NCI-H2107 (cell line): ENCODE results near the gene RDH13.

Source experiments
- DNase-seq: peaks from one replicate; lab custom pipeline; 2025; lab: John Stamatoyannopoulos, UW

Gene RDH13

DNA sequence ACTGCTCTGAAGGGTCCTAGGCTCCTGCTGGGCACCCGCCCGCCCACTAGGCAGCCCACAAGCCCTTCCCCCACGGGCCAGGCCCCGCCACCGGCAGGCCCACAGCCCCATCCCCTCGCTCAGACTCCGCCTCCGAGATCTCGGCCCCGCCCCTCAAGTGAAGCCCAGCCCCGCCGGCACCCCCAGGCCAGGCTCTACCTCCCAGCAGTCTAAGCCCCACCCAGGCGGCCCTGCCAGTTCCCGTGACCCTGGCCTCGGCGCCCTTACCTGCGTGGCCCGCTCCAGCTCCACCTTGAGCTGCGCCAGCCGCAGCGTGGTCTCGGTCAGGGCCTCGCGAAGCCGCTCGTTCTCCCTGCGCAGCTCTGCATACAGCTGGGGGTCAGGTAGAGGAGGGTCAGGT lies 29.0 kb upstream of the RDH13 start:
- DNase-seq = no peak

DNA sequence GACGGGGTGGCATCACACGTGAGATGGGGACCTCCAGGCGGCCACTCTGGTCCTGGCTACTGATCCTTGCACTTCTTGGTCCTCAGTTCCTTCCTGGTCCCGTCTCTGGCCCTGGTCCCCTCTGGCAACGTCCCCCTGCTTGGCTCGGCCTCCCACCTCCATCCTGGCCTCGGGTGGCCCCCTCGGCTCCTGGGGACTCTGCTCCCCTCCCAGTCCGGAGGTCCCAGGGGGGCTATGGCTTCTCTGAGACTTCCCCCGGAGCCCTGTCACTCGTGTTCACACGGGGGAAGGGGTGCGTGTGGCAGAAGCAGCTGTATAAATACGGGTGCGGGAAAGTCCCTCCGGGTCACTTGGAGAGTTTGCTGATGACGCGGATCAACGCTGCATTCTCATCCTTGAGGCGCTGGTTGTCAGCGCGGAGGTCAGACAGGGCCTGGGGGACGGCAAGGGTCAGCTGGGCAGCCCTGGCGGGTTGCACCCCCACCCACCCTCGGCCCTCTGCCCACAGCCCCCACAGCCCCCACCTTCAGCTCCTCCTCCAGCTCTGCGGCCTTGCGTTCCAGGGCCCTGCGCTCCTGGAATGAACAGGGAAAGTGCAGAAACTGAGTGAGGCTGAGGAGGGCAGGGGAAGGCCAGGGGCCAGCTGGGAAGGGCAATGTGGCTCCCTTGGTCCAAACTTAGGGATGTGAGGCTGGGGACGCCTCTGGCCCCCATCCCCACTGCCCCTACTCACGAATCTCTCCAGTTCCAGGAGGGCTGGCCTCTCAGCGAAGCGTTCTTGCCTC lies 28.4 kb upstream of the RDH13 start:
- DNase-seq = no peak

DNA sequence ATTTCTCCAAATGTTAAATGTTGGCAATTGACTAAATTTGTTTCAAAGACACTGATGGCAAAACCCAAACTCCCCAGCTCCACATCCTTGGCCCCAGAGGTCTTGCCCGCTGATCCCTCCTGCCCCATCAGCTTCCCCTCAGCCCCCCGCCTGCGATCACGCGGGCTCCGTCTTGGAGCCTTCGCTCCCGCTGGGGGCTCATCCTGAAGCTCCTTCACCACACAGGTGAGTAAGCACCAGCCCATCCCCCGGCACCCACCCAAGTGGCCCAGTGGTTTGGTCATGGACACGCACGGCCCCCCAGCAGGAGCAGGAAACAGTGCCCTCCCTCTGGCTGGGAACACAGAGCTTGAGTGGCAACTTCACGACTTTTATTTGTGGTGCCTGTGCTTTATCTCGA lies 27.6 kb upstream of the RDH13 start:
- DNase-seq = no peak

DNA sequence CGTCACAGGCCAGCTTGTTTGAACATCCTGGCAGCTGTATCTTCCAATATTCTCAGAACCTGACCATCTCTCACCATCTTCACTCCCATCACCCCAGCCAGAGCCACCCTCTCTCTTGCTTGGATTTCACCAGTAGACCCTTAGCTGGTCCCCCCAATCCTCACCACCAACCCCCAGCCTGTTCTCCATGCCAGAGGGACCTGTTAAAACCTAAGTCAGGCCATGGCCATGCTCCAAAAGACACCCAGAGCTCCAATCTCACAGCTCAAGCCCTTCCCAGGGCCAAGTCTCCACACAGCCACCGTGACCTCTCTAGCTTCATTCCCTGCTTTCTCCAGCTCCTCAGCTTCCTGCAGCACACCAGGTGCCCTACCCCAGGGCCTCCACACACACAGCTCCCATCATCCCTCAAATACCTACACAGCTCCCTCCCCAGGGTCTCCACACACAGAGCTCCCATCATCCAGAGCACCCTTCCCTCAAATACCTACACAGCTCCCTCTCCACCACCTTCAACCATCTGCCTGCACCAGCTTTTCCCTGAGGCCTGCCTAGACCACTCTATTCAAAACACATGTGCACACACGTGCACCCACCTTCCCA lies 26.5 kb upstream of the RDH13 start:
- DNase-seq = no peak

DNA sequence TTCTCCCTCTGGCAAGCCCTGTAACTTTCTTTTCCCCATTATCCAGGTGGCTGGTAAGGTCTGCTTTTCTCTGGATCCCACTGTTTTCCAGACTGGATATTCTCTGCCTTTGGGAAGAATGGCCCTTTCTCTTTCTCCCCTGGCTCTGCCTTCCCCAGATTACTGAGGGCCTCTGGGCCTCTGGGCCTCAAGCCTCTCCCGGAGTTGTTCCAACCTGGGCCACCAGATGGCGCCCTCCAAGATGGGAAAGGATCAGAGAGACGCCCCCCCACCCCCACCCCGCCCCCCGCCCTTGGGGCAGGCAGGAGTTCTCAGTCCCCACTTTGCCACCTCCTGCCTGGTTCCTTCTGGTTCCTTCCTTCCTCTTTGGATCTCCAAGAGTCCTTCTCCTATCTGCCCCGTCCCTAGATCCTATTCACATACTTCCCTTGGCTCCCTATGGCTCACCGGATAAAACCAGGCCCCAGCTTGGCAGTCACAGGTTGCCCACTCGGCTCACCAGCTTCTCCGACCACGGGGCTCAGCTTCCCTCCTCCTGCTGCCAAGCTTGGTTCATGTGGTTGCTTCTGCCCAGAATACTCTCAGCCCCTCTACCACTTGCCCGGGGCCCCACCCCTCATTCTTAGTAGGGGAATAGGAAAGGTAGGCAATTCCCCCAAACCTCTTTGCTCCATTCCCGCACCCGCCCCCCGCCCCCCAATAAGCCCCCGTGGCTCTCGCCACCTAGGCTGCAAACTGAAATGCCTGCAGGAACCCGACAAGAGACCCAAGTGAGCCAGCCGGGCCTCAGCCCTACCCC lies 25.8 kb upstream of the RDH13 start:
- DNase-seq = peak; percentile 30

- DNase-seq = no peak
These were observed 25.1 kb upstream of the RDH13 start for GRCh38 chr19:55088021-55088451.

GRCh38 chr19:55087542-55087901 lies 24.6 kb upstream of the RDH13 start:
- no peak for DNase-seq

DNA sequence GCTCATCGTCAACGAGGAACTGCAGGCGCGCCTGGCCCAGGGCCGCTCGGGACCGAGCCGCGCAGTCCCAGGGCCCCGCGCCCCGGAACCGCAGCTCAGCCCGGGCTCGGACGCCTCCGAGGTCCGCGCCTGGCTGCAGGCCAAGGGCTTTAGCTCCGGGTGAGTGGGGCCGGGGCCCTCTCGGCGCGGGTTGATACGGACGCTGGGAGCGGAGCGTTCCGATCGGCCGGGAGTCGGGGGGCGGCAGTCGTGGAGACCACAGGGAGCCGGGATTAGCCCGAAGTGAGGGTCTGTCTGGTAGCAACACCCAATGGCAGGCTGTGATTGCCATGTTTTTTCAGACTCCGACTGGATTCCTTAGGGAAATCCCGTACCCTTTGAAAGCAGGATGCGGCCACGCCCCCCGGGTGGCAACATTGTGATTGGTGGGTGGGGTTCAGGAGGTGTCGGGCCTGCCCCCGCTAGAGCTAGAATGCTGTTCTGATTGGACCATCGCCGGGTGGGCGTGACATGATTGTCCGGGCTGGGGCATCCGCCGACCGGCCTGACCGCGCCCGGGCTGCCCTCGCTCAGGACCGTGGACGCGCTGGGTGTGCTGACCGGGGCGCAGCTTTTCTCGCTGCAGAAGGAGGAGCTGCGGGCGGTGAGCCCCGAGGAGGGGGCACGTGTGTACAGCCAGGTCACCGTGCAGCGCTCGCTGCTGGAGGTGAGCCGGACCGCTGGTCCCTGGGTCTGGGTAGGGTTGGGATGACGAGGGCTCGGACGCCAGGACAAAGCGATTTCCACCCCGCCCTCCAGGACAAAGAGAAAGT lies 24.0 kb upstream of the RDH13 start:
- DNase-seq = no peak

GRCh38 chr19:55085923-55086715 lies 23.2 kb upstream of the RDH13 start:
- no peak for DNase-seq

- DNase-seq = no peak
These were observed 21.5 kb upstream of the RDH13 start for GRCh38 chr19:55084416-55084815.

DNA sequence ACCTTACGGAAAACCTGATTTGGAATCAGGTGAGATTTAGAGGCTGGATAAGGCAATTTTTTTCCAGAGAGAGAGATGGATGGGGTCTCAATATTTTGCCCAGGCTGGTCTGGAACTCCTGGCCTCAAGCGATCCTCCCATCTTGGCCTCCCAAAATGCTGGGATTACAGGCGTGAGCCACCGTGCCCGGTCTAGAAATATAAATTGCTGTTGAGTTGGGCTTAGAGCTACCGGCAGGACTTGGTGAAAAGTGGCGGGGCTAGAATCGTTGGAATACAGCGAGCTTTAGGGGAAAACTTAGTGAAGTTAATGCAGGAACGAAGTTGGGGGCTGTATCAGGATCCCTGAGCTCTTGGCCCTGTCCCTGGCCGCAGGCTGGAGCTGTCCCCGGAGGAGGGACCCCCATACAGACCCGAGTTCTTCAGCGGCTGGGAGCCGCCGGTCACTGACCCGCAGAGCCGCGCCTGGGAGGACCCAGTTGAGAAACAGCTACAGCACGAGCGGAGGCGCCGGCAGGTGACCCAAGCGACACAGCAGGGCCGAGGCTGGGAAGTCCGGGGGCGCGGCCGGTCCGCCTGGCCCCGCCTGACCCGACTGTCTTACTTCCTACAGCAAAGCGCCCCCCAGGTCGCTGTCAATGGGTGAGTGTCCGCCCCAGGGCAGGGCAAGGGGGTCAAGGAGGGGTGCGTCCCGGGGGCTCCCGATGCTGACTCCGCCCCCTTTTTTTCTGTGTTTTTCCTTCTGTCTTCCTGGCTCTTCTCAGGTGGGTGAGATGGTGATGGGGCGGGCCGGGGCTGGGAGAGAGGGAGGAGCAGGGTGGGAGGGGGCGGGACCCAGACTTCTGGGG lies 20.3 kb upstream of the RDH13 start:
- DNase-seq = no peak

DNA sequence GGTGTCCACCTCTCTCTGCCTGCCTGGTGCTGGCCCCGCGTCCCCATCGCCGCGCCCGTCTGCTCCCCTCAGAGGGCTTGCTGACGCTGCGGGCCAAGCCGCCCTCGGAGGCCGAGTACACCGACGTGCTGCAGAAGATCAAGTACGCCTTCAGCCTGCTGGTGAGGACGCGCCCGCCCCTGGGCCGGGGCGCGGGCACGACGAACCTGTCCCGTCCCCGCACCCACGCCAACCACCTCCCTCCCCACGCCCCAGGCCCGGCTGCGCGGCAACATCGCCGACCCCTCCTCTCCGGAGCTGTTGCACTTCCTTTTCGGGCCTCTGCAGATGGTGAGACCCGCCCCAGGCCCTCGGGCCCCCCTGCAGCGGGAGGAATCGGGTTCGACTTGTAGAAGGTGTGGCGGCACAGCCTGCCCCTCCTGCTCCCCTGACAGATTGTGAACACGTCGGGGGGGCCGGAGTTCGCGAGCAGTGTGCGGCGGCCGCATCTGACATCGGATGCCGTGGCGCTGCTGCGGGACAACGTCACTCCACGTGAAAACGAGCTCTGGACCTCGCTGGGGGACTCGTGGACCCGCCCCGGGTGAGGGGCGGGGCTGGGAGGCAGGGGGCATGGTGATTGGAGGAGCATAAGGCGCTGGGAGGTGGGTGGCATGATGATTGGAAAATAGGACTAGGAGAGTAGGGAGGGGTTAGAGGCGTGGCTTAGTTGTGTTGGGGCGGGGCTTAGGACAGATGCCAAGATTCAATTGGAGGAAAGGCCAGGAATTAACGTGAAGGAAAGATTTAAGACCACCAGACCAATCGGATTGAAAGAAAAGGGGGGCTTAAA lies 19.3 kb upstream of the RDH13 start:
- DNase-seq = no peak

DNA sequence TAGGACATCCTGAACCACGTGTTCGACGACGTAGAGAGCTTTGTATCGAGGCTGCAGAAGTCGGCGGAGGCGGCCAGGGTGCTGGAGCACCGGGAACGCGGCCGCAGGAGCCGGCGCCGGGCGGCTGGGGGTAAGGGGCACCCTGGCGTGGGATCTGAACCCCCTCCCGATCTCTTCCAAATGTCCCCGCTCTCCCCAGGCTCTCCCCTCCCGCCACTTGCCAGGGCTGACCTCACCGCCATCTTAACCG lies 18.7 kb upstream of the RDH13 start:
- DNase-seq = no peak

DNA sequence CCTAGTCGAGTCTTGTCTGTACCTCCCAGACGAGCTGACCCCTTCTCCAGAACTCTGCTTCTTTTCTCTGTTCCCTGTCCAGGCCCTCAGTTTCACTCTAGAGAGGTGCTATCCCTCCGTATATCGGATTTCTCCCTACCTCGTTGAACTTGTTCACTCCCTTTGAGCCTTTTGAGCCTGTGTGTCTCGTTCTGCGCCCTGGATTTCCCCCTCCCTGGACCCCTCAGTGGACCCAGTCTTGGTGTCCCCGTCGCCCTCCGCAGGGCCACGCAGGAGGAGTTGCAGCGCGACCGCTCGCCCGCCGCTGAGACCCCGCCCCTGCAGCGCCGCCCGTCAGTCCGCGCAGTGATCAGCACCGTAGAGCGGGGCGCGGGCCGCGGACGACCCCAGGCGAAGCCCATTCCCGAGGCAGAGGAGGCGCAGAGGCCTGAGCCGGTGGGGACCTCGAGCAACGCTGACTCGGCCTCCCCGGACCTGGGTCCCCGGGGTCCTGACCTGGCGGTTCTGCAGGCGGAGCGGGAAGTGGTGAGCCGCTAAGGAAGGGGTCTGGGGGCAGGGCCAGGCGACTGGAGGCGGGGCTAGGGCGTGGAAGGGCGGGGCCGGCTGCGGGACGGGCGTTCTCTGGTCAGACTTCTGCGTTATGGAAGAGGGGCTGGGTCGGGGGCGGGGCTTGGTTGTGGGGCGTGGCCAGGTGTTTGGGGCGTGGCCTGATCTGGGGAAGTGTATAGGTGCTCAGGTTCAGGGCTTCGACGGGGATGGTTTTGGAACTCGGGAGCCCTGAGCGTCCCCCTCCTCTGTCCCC lies 18.2 kb upstream of the RDH13 start:
- DNase-seq = no peak

DNA sequence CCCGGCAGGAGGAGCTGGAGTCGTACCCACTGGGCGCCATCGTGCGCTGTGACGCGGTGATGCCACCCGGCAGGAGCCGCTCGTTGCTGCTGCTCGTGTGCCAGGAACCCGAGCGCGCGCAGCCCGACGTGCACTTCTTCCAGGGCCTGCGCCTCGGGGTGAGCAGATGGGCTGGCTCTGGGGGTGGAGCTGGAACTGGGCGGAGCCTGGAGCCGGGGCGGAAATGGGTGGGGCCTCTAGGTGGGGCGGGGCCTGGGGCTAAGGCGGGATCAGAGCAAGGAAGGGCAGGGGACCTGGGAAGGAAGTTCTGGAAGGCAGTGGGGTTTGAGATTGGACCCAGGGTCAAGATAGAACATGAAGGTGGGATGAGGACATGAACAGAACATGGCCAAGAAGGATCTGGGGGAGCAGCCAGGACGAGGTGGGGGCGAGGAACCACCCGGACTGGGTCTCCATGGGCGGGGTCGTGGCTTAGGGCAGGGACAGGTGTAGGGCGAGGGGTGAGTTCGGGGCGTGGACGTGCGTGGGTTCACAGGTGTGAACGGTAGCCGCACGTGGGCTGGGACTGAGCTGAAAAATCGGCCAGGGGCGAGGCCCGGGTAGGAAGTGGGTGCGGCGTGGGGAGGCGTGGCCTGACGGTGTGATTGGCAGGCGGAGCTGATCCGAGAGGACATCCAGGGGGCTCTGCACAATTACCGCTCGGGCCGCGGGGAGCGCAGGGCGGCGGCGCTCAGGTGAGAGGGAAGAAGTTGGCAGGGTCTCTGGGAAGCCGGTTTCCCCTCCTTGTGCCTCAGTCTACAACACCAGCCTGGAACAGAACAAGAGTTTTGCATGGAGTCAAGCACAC lies 17.4 kb upstream of the RDH13 start:
- no peak for DNase-seq

GRCh38 chr19:55079400-55080038 lies 16.6 kb upstream of the RDH13 start:
- DNase-seq = no peak

- no peak for DNase-seq
These were observed 16.0 kb upstream of the RDH13 start for GRCh38 chr19:55078996-55079395.

GRCh38 chr19:55077106-55077505 lies 14.2 kb upstream of the RDH13 start:
- no peak for DNase-seq
